HG03558 (cell line): ENCODE measurements around the gene CAMTA1.

Source experiments
- ATAC-seq: cut with Tn5 transposase; IDR thresholded peaks from one replicate; pipeline ENCODE4 v1.9.1; 2021; ENCODE audit warnings: moderate number of reproducible peaks; ENCODE audit not compliant: unreplicated experiment; ENCODE audit errors: extremely low read depth

The CAMTA1 gene

DNA sequence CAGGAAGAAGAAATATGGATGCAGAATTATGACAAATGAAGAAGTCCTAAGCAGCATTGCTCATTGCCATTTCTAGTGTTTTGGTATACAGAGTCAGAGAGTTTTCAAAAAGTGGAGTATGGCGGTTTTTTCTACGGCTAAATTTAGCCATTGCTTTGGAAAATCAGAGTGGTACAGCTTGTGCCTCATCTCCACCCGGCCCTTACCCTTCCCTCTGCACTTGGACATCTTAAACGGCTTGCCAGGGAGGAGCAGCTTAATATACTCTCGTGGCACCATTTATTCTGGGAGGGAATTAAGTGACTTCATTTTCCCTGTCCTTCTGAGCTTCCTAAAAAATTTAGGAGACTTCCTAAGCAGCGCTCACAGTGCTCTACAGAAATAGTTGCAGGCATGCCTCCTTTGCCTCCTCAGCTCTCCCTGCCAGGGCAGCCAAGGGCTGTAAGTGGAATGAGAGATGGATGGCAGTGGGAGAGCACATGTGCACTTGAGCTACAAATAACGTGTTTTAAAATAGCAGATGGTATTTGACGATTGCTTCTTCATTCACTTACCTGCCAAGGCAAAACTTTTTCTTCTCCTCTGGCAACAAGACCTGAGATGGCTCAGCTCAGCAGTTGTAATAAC, 934.3 kb downstream of the CAMTA1 start:
- ATAC-seq, result no peak

GRCh38 chr1:7721940-7722669, 936.9 kb downstream of the CAMTA1 start:
- no peak for ATAC-seq

GRCh38 chr1:7722670-7723012, 937.4 kb downstream of the CAMTA1 start:
- no peak for ATAC-seq

- no peak for ATAC-seq
These were observed 941.4 kb downstream of the CAMTA1 start for GRCh38 chr1:7726623-7727022.

GRCh38 chr1:7727809-7728471, 942.7 kb downstream of the CAMTA1 start:
- ATAC-seq, result no peak

- no peak for ATAC-seq
These were observed 944.5 kb downstream of the CAMTA1 start for GRCh38 chr1:7729761-7730160.

- no peak for ATAC-seq
These were observed 947.1 kb downstream of the CAMTA1 start for GRCh38 chr1:7732331-7732730.

DNA sequence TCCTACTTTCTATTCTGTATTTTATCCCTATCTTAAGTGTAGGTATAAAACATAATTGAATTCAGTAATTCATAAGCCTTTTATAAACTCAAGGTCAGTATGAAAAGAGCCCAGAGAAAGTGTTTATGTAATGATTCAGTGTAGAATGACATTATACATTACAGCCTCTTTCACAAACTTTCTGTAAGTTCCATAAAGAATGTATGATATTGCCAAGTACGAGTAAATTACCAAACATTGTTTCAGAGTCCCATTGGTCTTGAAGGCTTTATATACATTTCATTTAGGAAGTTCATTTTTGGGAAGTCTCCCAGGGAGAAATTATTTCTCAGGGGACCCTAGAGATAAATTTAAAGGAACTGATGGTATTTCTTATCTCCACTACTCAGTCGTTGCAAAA, 948.0 kb downstream of the CAMTA1 start:
- ATAC-seq, result no peak

- no peak for ATAC-seq
These were observed 952.8 kb downstream of the CAMTA1 start for GRCh38 chr1:7738044-7738443.

DNA sequence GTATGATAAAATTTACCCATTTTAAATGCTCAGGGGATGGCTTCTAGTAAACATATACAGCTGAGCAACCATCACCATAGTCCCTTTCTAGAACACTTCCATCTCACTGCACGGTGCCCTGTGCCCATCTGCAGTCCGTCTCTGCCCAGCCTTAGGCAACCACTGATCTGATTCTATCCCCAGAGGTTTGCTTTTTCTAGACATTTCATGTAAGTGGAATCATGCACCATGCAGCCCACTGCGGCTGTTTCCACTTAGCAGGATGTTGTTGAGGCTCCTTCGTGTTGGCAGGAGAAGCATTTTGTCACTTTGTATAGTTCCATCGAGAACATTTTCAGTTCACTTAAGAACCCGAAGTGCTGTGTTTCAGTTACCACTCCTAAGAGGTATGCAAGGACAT, 958.1 kb downstream of the CAMTA1 start:
- ATAC-seq, result no peak

DNA sequence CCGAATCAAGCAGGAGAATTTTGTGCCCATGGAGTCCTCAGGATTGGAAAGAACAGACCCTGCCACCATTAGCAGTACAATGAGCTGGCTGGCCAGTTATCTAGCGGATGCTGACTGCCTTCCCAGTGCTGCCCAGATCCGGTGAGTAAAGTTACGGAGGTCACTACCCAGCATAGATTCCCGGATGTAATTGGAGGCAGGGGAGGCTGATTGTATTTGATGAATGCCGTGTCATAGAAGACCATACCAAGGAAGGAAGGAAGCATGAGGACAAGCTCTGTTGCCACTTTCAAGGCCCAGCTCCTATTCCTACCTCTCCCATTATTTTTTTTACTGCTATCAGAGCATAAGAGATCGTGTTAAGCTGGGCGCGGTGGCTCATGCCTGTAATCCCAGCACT, 959.6 kb downstream of the CAMTA1 start:
- no peak for ATAC-seq

GRCh38 chr1:7745783-7746182, 960.5 kb downstream of the CAMTA1 start:
- no peak for ATAC-seq

DNA sequence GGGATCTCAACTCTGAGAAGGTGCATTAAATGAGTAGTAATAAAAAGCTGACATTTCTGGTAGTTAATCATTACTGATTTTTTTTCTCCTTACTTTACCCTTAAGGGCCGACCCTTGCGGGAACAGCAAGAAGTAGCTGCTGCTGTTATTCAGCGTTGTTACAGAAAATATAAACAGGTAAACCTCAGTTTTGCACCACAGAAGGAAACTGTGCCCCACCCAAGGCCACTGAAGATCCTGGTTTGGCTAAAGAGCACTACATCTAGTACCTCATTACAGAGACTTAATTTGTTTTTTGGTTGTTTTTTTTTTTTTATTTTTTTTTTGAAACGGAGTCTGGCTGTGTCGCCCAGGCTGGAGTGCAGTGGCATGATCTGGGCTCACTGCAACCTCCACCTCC, 962.4 kb downstream of the CAMTA1 start:
- no peak for ATAC-seq

DNA sequence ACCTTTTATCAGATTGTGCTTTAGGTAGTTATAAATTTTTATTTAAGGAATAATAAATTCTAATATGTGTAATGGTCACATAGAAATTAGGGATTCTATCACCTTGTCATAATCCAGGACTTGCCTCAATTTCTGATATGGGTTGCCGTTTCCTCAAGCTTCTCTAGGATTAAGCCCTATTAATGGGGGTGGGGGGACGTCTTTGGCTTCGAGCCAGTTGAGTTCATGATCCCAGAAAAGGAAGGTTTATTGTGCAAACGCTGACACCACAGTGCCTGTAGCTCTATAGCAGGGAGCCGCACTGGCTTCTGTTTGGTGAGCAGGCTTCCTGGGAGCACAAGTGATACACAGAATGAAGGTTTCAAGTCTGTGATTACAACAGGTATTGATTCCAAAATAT, 963.9 kb downstream of the CAMTA1 start:
- no peak for ATAC-seq

DNA sequence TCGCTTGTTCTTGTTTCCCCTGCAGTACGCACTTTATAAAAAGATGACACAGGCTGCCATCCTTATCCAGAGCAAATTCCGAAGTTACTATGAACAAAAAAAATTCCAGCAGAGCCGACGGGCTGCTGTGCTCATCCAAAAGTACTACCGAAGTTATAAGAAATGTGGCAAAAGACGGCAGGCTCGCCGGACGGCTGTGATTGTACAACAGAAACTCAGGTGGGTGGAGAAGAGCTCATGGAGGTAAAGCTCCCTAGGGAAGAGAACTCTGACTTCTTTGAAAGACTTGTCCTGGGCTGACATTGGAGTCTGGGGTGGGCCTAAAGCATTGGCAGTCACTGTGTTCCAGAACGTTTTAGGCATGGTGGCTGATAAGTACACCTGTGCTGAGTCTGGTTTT, 965.9 kb downstream of the CAMTA1 start:
- no peak for ATAC-seq

- ATAC-seq, result no peak
These were observed 967.5 kb downstream of the CAMTA1 start for GRCh38 chr1:7752512-7753417.

- no peak for ATAC-seq
These were observed 968.4 kb downstream of the CAMTA1 start for GRCh38 chr1:7753641-7754040.

DNA sequence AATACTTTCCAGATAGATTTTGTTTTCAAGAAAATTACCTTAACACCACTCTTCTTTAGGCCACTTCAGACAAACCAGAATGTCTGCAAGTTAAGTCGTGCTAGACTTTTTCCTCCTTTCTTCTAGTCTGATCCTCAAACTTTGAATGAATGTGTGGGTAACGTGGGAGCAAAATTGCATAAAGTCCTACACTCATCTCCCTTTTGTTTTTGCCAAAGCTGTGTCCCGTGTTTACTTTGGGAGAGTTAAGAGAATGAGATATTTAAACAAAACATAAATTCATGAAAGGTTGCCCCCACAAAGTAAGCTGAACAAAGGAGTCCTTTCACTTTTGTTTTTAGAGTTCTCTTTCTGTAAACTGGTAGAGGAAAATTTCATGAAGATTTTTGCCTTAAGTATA, 969.0 kb downstream of the CAMTA1 start:
- ATAC-seq, result no peak

GRCh38 chr1:7755448-7755847, 970.2 kb downstream of the CAMTA1 start:
- ATAC-seq, result no peak

DNA sequence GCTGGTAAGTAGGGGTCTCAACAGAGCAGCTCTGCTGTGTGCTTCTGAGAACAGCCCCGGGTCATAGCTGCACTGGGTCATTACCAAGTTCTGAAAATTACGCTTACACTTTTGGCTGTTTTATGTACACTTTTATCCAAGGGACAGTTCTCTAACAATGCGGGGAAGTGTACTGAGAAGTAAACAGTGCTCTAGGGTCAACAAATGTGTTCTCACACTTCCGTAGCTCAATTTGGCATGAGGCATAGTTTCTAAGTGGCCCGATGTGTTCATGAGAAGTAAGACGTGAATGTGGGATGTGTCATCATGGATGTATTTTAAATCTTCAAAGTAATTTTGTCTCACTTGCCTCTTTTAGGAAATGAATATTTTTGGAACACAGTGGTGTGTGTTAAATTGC, 975.0 kb downstream of the CAMTA1 start:
- ATAC-seq, result no peak

- no peak for ATAC-seq
These were observed 975.8 kb downstream of the CAMTA1 start for GRCh38 chr1:7761103-7761502.
